Lower leg skin (tissue), 3 donors: Measurements from ENCODE around the gene GAPDHS.

Experiments
- POLR2A ChIP-seq, 2 donors: fragments of 450-650 bp; IDR thresholded peaks; one replicate each; pipeline ENCODE4 v1.6.1; 2016 to 2017; ENCODE audit warnings: antibody characterized with exemption in 2 of 2, mild to moderate bottlenecking in 1 of 2, moderate library complexity in 1 of 2
- TF ChIP-seq, protein P1 (sequence below), 3 donors: fragments of 450-650 bp; IDR thresholded peaks; one replicate each; pipeline ENCODE4 v1.5.1; 2016; ENCODE audit warnings: antibody characterized with exemption in 3 of 3, mild to moderate bottlenecking in 3 of 3, moderate library complexity in 2 of 3

DNA sequence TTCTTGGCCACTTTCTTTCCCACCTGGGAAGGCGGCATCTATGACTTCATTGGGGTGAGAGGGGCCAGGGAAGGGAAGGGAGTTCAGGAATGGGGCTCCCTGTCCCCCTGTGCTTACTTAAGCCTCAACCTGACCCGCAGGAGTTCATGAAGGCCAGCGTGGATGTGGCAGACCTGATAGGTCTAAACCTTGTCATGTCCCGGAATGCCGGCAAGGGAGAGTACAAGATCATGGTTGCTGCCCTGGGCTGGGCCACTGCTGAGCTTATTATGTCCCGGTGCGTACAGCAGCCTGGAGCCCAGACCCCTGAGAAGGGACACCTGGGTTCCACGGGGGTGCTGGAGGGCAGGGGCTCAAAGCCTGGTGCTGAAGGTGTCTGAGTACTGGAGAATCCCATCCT, 13.3 kb downstream of the GAPDHS start:
- TF ChIP-seq, protein P1, sequence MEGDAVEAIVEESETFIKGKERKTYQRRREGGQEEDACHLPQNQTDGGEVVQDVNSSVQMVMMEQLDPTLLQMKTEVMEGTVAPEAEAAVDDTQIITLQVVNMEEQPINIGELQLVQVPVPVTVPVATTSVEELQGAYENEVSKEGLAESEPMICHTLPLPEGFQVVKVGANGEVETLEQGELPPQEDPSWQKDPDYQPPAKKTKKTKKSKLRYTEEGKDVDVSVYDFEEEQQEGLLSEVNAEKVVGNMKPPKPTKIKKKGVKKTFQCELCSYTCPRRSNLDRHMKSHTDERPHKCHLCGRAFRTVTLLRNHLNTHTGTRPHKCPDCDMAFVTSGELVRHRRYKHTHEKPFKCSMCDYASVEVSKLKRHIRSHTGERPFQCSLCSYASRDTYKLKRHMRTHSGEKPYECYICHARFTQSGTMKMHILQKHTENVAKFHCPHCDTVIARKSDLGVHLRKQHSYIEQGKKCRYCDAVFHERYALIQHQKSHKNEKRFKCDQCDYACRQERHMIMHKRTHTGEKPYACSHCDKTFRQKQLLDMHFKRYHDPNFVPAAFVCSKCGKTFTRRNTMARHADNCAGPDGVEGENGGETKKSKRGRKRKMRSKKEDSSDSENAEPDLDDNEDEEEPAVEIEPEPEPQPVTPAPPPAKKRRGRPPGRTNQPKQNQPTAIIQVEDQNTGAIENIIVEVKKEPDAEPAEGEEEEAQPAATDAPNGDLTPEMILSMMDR (IDR thresholded peaks at IDR 0.05): no peak
- TF ChIP-seq POLR2A (IDR thresholded peaks at IDR 0.05): no peak
